Measurements from ENCODE around the gene SAMD4A. TPM values are rescaled to one million over a fixed set of nuclear protein-coding genes. Genes with fewer than 3 reads are reported as not detected.

The SAMD4A gene
- total RNA-seq, 2 donors from 2014 or later = 0.26 to 1.0 TPM

DNA sequence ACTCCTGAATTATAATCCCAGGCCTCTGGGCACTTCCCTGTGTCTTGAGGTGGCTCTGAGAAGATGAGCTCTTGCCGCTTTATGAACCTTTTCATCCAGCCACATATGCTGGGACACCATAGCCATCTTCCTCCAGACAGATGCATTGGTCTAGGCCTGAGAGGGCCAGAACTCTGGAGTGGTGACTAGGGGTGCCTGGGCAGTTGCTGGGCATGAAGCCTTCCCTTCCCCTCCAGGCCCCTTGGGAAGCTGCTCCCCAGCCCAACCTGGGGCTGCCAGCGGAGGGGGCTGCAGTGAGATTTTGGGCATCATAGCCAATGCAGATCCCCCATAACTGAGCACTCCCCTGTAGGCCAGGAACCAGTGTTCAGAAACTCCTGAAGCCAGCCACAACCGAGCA, 200.5 kb downstream of the SAMD4A start:
- H3K36me3 Mint-ChIP-seq = peaks cover 2% of the 10 kb centered on the region
- peaks cover 52 to 61% of the 10 kb centered on the region in 2 donors for H3K27me3 Mint-ChIP-seq

DNA sequence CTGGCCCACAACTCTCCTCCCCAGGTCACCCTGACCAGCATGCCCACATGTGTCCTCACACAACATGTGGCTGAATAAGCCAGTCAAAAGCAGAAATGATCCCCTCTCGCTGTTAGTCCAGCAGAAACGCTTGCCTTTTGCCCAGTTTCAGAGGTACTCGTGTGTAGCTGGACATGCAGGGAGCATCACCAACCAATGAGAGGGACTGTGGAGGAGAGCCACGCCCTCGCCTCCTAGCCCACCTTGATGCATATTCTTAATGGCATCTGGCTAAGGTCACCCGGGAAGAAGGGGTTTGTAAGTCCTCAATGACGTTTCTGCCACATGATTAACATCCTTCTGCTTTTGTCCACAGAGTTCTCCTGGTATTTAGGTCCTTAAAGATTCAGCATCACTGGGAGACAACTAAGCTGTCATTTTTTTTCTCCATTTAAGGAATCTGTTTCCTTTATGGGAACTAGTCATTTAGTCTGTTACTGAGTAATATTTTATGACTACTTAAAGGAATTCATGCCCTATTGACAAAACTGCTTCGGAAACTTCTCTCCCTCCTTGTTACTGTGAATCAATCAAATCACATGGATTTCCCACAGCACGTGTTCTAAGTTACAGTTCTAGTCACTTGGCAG, 201.7 kb downstream of the SAMD4A start:
- Mint-ChIP-seq H3K27me3 (peaks cover 59 to 72% of the 10 kb centered on the region in 2 donors), H3K36me3 (peaks cover 5% of the 10 kb centered on the region), H3K27ac (no peak overlapping the region), H3K4me1 (ENCODE audit: low read depth in 2 of 2) (peaks cover 15 to 20% of the 10 kb centered on the region in 2 donors), H3K4me3 (no peak overlapping the region), H3K9me3 (no peaks in the 10 kb centered on the region)
- DNase-seq (ENCODE audit: low spot score) (no peak), ATAC-seq (no peak)

More for the DNA sequence above, 200.5 kb downstream of the SAMD4A start:
- H3K27ac Mint-ChIP-seq = no peak overlapping the region
- no peak for DNase-seq (ENCODE audit: low spot score)
- ATAC-seq = no peak
- no peaks in the 10 kb centered on the region for H3K9me3 Mint-ChIP-seq
- peaks cover 3 to 8% of the 10 kb centered on the region in 2 donors for H3K4me1 Mint-ChIP-seq (ENCODE audit: low read depth in 2 of 2)
- no peak overlapping the region for H3K4me3 Mint-ChIP-seq

DNA sequence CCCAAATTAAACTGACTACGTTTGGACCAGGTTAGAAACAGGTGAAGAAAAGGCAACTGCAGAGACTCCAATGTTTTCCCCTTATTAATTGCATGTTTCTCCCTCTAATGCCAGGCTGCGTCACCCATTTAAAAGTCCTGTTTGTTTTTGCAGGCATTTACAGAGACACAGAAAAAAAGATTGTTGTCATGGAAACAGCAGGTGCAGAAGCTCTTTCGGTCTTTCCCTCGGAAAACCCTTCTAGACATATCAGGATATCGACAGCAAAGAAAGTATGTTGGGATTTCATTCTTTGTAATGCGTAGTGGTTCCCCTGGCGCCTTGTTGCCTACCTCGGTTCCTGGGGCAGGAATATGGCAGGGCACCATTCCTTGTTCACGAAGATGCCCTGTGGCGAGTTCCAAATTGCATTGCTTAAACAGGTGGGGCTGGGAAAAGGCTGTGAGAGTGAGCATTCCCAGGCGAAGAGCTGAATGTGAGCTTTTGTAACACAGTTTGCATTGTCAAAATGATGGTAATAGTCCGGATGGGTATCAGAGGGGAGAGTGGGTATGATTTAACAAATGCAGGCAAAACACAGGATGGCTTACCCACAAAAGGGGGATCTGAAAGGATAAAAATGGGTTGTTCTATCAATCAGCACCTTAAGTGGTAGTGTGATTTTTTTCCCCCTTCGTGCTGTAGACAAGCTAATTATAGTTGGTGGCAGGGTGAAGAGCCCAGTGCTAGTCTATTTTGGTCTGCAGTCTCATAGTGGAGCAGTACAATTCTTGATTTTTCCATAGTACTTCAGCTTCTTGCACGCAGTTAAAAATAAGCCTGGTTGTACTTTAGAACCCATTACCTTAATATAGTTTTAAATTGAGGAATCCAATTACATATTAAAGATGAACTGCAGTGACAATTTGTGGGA, 203.3 kb downstream of the SAMD4A start:
- no peak overlapping the region for H3K27ac Mint-ChIP-seq
- H3K9me3 Mint-ChIP-seq = no peaks in the 10 kb centered on the region
- ATAC-seq (no peak), DNase-seq (ENCODE audit: low spot score) (no peak)
- peaks cover 5% of the 10 kb centered on the region for H3K36me3 Mint-ChIP-seq
- H3K4me1 Mint-ChIP-seq (ENCODE audit: low read depth in 2 of 2) = peaks cover 21 to 28% of the 10 kb centered on the region in 2 donors
- no peak overlapping the region for H3K4me3 Mint-ChIP-seq
- peaks cover 59 to 66% of the 10 kb centered on the region in 2 donors for H3K27me3 Mint-ChIP-seq

DNA sequence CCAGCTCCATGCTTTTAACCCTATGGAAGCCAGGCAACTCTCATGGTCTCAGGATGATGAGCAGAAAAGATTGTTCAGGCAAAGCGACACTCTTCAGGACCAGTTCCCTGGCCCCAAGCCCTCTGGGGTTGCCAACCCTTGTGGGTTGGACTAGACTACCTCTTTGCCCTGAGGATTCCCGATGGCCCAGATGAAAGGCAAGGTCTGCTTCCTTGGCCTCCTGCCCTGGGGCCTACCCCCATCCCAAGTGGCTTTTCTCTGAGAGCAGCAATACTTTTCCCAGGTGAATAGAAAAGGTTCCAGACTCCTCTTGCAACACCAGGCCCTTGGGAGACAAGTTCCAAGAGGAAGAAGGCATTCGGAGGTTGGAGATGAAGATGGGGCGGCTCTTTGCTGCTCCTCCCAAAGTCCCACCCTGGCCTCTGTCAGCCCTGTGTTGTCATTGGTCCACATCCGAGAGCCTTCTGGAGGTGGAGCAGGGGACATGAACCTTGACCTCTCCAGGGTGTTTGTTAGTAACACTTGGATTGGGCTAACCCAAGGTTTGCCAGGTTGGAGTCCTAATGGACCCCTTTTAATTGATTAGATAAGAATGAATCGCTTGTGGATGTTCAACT, 204.6 kb downstream of the SAMD4A start:
- Mint-ChIP-seq H3K27me3 (peaks cover 55 to 57% of the 10 kb centered on the region in 2 donors), H3K27ac (no peak overlapping the region), H3K9me3 (no peaks in the 10 kb centered on the region), H3K4me1 (ENCODE audit: low read depth in 2 of 2) (peaks cover 28 to 34% of the 10 kb centered on the region in 2 donors), H3K36me3 (peaks cover 5% of the 10 kb centered on the region), H3K4me3 (no peak overlapping the region)
- DNase-seq (ENCODE audit: low spot score) (no peak), ATAC-seq (no peak)

DNA sequence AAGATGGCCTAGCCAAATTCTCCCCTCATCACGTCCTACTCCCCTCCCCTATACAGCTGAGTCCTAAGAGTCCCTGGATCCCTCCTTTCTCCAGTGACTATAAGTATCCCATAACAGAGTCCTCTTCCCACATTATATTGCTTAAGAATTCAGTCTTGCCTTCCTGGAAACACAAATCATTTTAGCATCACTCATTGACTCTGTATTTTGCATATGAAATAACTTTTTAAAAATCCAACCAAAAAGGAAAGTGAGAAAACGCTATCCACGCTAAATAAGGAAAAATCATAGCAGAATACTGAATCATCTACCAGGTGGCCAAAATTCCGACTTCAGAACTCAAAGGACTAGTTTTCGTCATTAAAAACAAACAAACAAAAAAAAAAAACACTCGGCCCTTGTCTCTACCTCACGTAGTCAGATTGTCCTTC, 205.5 kb downstream of the SAMD4A start:
- H3K27ac Mint-ChIP-seq = peak overlapping the region; percentile 69 to 72
- H3K4me1 Mint-ChIP-seq (ENCODE audit: low read depth in 2 of 2) = peaks cover 36 to 41% of the 10 kb centered on the region in 2 donors
- H3K9me3 Mint-ChIP-seq = no peaks in the 10 kb centered on the region
- ATAC-seq = no peak
- H3K27me3 Mint-ChIP-seq = peaks cover 60 to 65% of the 10 kb centered on the region in 2 donors
- DNase-seq (ENCODE audit: low spot score) = no peak
- H3K4me3 Mint-ChIP-seq = peak overlapping the region; percentile 75
- H3K36me3 Mint-ChIP-seq = peaks cover 5% of the 10 kb centered on the region

DNA sequence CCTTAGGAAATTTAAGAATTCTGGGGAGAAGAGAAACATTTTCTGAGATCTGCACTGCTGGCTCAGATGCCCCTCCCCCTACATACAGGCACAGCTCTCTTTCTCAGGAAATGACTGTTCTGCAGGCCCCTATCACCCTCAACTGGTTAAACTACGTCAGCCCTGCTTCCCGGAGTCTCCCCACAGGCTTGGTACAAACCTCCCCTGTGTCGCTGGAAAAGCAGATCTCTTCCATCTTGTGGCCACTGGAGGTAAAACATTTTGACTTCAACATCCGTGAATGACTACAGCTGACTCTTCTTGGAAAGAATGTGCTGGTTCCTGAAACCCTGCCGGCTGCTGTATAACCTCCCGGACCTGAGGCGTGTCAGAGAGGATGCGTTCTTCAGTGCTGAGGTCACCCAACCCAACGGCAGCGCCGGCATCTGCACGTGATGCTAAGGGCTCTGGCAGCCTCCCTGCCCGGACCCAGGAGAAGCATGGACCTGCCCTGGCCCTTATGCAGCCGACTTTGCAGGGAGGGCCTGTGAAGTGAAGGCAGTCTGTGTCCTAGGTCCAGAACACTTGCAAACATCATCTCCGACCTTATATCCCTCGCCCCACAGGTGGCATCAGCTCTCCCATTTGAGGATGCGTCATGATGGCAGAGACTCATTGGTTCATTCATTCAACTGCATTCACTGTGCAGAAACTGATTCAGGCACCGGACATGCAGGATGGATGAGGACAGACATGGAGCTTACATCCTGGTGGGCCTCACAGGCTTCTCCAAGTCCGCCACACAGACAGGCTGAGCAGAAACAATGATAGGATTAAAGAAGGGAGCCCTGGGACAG, 206.5 kb downstream of the SAMD4A start:
- Mint-ChIP-seq H3K27me3 (peaks cover 56 to 65% of the 10 kb centered on the region in 2 donors), H3K36me3 (peaks cover 5% of the 10 kb centered on the region), H3K4me3 (peak overlapping the region; percentile 75), H3K9me3 (no peaks in the 10 kb centered on the region), H3K4me1 (ENCODE audit: low read depth in 2 of 2) (peaks cover 36 to 41% of the 10 kb centered on the region in 2 donors), H3K27ac (peak overlapping the region; percentile 69 to 72)
- DNase-seq (ENCODE audit: low spot score) (peak; percentile 78), ATAC-seq (peak; percentile 88 to 89)

DNA sequence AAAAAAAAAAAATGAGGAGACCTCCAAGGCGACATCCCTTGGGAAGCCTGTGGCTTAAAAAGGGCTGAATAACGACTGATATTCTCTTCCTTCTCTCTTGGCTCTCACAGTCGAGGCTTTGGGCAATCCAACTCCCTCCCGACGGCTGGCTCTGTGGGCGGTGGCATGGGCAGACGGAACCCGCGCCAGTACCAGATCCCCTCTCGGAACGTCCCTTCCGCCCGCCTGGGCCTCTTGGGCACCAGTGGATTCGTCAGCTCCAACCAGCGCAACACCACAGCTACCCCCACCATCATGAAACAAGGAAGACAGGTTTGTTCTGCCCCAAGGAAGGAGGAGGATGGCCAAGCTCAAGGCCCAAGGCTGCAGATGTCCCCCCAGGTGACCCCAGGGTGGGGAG, 207.9 kb downstream of the SAMD4A start:
- Mint-ChIP-seq H3K4me3 (no peak overlapping the region), H3K36me3 (peaks cover 5% of the 10 kb centered on the region), H3K27ac (no peak overlapping the region), H3K9me3 (no peaks in the 10 kb centered on the region), H3K4me1 (ENCODE audit: low read depth in 2 of 2) (peaks cover 36 to 41% of the 10 kb centered on the region in 2 donors), H3K27me3 (peaks cover 55 to 58% of the 10 kb centered on the region in 2 donors)
- no peak for ATAC-seq
- no peak for DNase-seq (ENCODE audit: low spot score)

DNA sequence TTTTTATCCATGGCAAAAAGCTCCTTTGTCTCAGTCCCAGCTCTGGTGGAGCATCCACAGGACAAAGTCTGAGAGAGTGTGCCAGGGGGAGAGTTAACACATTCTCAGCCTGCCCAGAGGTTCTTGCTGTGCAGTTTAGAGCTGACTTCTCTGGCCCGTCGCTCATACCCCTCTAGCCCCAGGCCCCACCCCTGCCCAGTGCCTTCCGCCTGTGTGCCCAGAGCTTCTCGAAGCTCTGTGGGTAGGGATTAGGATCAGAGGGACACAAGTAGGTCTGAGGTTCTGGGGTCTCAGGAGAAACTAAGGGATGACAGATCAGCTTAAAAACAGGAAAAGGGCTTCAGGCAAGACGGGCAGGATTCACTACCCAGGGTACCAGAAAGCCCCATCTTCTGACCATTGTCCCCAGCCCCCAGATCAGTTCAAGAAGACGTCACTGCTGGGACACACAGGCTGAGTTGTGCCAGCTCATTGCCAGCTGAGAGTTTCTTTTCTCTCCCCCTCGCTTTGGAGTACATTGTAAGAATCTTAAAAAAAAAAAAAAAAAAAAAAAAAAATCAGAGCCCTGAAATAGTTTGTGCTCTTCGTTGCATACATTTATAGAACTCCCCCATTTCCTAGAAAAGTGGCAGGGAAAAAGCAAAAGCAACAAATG, 208.7 kb downstream of the SAMD4A start:
- DNase-seq (ENCODE audit: low spot score) = no peak
- H3K27me3 Mint-ChIP-seq = peaks cover 51 to 53% of the 10 kb centered on the region in 2 donors
- peak overlapping the region; percentile 66 for H3K4me3 Mint-ChIP-seq
- no peak overlapping the region for H3K27ac Mint-ChIP-seq
- ATAC-seq = no peak
- peaks cover 36 to 41% of the 10 kb centered on the region in 2 donors for H3K4me1 Mint-ChIP-seq (ENCODE audit: low read depth in 2 of 2)
- peaks cover 5% of the 10 kb centered on the region for H3K36me3 Mint-ChIP-seq
- no peaks in the 10 kb centered on the region for H3K9me3 Mint-ChIP-seq

DNA sequence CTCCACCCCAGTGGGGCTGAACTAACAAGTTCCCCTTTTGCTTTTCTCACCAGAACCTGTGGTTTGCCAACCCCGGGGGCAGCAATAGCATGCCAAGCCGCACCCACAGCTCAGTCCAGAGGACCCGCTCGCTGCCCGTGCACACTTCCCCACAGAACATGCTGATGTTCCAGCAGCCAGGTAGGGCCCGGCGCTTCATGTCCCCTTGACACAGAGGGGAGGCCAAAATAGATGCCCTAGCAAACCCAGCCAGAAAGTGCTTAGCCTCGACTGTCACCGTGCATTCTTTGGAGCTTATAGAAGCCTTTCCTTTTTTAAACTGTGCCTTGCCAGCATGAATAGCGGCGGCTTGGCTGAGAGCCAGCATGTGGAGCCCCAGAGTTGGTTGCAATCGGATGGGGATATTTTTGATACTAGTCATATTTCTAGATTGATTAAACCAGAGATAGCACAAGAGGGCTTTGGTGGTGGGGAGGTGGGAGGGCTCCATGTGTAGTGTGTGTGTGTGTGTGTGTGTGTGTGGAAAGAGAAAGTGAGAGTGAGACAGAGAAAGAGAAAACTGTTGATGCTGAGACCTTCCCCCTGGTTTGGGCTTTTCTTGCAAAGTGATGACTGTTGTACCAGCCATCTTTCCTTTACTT, 209.6 kb downstream of the SAMD4A start:
- DNase-seq (ENCODE audit: low spot score) = no peak
- Mint-ChIP-seq H3K4me1 (ENCODE audit: low read depth in 2 of 2) (peaks cover 36 to 41% of the 10 kb centered on the region in 2 donors), H3K27me3 (peaks cover 58 to 59% of the 10 kb centered on the region in 2 donors), H3K9me3 (no peaks in the 10 kb centered on the region), H3K36me3 (peaks cover 5% of the 10 kb centered on the region), H3K4me3 (peak overlapping the region; percentile 66), H3K27ac (peak overlapping the region; percentile 20 to 28)
- ATAC-seq = peak in 1 of 2 donors; percentile 21

DNA sequence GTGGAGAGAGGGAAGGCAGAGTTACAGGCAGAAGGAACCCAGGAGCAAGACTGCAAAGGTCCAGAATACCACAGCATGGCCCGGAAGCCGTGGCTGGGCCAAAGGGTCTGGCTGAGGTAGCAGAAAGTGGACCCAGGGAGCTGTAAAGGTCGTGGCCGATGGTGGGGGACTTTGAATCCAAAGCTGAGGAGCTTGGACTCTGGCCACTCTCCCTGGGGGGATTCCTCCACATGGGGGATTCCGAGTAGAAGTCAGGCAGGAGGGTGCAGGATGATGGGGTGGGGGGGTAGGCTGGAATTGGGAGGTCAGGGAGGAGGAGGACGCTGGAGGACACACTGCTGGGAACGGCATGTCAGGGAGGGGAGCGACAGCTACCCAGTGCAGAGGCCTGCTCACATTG, 210.5 kb downstream of the SAMD4A start:
- Mint-ChIP-seq H3K9me3 (no peaks in the 10 kb centered on the region), H3K27me3 (peaks cover 59 to 62% of the 10 kb centered on the region in 2 donors), H3K27ac (peak overlapping the region; percentile 20 to 28), H3K4me1 (ENCODE audit: low read depth in 2 of 2) (peaks cover 34 to 39% of the 10 kb centered on the region in 2 donors), H3K36me3 (peaks cover 4% of the 10 kb centered on the region), H3K4me3 (no peak overlapping the region)
- DNase-seq (ENCODE audit: low spot score) = no peak
- no peak for ATAC-seq

DNA sequence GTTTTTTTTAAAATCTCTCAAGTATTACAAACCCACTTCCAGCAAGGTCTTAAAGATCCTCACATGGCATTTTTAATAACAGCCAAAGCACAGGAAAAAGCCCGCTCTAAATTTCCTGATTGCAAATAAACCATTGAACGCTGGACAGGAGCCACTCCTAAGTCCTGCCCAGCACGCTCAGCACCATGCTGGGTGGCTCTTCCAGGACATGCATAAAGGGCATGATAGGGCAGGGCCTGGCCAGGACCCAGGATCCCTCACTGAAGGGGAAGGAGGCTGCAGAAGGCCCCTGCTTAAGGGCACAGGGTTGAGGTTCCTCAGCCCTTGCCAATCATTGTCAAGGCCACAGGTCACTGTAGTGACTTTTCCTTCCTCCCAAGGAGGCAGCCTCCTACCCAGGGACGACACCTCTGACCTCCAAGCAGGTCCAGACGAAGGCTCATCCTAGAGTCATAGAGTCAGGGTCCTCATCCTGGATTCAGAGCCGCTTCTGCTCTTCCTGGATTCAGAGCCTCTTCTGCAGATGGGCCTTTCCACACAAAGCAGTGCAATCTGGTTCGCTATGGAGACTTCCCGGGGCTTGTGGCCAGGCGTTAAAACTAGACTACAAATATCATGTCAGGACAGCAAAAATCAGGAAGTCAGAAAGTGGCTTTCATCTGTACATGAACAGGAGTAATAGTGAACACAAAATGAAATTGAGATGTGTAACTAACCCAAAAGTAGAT, 211.9 kb downstream of the SAMD4A start:
- H3K4me1 Mint-ChIP-seq (ENCODE audit: low read depth in 2 of 2) = peaks cover 30 to 35% of the 10 kb centered on the region in 2 donors
- H3K9me3 Mint-ChIP-seq = no peaks in the 10 kb centered on the region
- ATAC-seq (no peak), DNase-seq (ENCODE audit: low spot score) (no peak)
- H3K4me3 Mint-ChIP-seq = no peak overlapping the region
- H3K36me3 Mint-ChIP-seq = no peaks in the 10 kb centered on the region
- peaks cover 53 to 63% of the 10 kb centered on the region in 2 donors for H3K27me3 Mint-ChIP-seq
- no peak overlapping the region for H3K27ac Mint-ChIP-seq

DNA sequence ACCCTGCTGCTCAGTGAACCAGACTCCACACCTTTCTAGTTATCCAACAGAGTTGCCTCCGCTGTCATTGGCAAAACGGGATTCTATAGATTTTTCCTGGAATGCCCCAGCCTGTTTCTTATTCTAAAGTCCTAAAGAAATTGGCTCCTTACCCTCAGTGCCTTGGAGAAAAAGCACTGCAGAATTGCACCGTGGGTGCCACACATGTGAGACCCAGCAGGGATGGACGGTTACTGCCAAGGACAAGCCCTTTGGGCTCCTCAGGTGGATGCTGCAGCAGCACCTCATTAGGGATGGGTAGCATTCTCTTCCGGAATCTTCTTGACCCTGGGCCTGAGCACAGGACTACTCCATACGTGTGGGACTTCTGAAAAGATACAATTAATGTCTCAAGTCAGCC, 214.2 kb downstream of the SAMD4A start:
- H3K27me3 Mint-ChIP-seq = peaks cover 48 to 59% of the 10 kb centered on the region in 2 donors
- no peaks in the 10 kb centered on the region for H3K36me3 Mint-ChIP-seq
- ATAC-seq (no peak), DNase-seq (ENCODE audit: low spot score) (no peak)
- no peaks in the 10 kb centered on the region for H3K9me3 Mint-ChIP-seq
- H3K4me3 Mint-ChIP-seq = no peak overlapping the region
- peaks cover 23% of the 10 kb centered on the region in 2 donors for H3K4me1 Mint-ChIP-seq (ENCODE audit: low read depth in 2 of 2)
- no peak overlapping the region for H3K27ac Mint-ChIP-seq
